Measurements from ENCODE around the gene CCDC191.

The CCDC191 gene

GRCh38 chr3:113985541-113985940, 70.8 kb downstream of the CCDC191 start:
- no peak for DNase-seq (ENCODE audit: low spot score)
- ChIA-PET CTCF (no interaction called here), POLR2A (ENCODE audit: low non-redundant PET) (interaction anchor here (0.5 kb wide), 1 partner anchor 470 kb away, joined by 4 read pairs; the partner anchor contains the start of gene SPICE1)
- TF ChIP-seq CTCF (conservative IDR thresholded peaks at IDR 0.05; ENCODE audit: low read depth): no peak
- H3K27ac ChIP-seq: no peak overlapping the region

- TF ChIP-seq CTCF (conservative IDR thresholded peaks at IDR 0.05; ENCODE audit: low read depth): no peak
- ChIA-PET POLR2A (ENCODE audit: low non-redundant PET) (no interaction called here), CTCF (interaction anchor here (0.7 kb wide), 1 partner anchor 126 kb away, joined by 3 read pairs; no protein-coding TSS in a partner anchor)
- H3K27ac ChIP-seq: no peak overlapping the region
- DNase-seq (ENCODE audit: low spot score): no peak
Measured at GRCh38 chr3:113983544-113983943, 72.8 kb downstream of the CCDC191 start.

- ChIA-PET CTCF (interaction anchor here (0.6 kb wide), 1 partner anchor 130 kb away, joined by 3 read pairs; no protein-coding TSS in a partner anchor), POLR2A (ENCODE audit: low non-redundant PET) (no interaction called here)
- no peak overlapping the region for H3K27ac ChIP-seq
- TF ChIP-seq CTCF (conservative IDR thresholded peaks at IDR 0.05; ENCODE audit: low read depth): no peak
- DNase-seq (ENCODE audit: low spot score): no peak
Measured at GRCh38 chr3:113981803-113982202, 74.5 kb downstream of the CCDC191 start.

GRCh38 chr3:113979916-113980315, 76.4 kb downstream of the CCDC191 start:
- CTCF ChIA-PET: no interaction called here
- no peak for DNase-seq (ENCODE audit: low spot score)
- POLR2A ChIA-PET (ENCODE audit: low non-redundant PET): no interaction called here
- no peak overlapping the region for H3K27ac ChIP-seq
- TF ChIP-seq CTCF (conservative IDR thresholded peaks at IDR 0.05; ENCODE audit: low read depth): no peak

- no peak overlapping the region for H3K27ac ChIP-seq
- DNase-seq (ENCODE audit: low spot score): no peak
- POLR2A ChIA-PET (ENCODE audit: low non-redundant PET): no interaction called here
- TF ChIP-seq CTCF (conservative IDR thresholded peaks at IDR 0.05; ENCODE audit: low read depth): no peak
- CTCF ChIA-PET: no interaction called here
Measured at GRCh38 chr3:113977822-113978221, 78.5 kb downstream of the CCDC191 start.

GRCh38 chr3:113968986-113969385, 87.3 kb downstream of the CCDC191 start:
- DNase-seq (ENCODE audit: low spot score): no peak
- ChIA-PET CTCF (interaction anchor here (0.6 kb wide), 2 partner anchors 485 to 662 kb away, joined by 4 read pairs; no protein-coding TSS in a partner anchor), POLR2A (ENCODE audit: low non-redundant PET) (no interaction called here)
- no peak overlapping the region for H3K27ac ChIP-seq
- TF ChIP-seq CTCF (conservative IDR thresholded peaks at IDR 0.05; ENCODE audit: low read depth): no peak

- POLR2A ChIA-PET (ENCODE audit: low non-redundant PET): no interaction called here
Measured at GRCh38 chr3:113966172-113966571, 90.2 kb downstream of the CCDC191 start.

More at GRCh38 chr3:113966172-113966571, 90.2 kb downstream of the CCDC191 start:
- CTCF ChIA-PET: no interaction called here
- DNase-seq (ENCODE audit: low spot score): no peak
- H3K27ac ChIP-seq: no peak overlapping the region
- TF ChIP-seq CTCF (conservative IDR thresholded peaks at IDR 0.05; ENCODE audit: low read depth): no peak
